Activated CD8-positive, alpha-beta memory T cell treated with anti-CD3 and anti-CD28 coated beads for 36 hours (primary cell): ENCODE data around the gene NPC1L1. TPM values are rescaled to one million over a fixed set of nuclear protein-coding genes. Genes with fewer than 3 reads are reported as not detected.

Experiments used
- CTCF ChIA-PET: fragments of 350-600 bp; sonication (Branson Sonifier 250); formaldehyde crosslinking; loops from one replicate; lab custom pipeline; 2021; ENCODE audit warnings: antibody characterized with exemption; lab: Charles Lee
- POLR2A ChIA-PET: fragments of 350-600 bp; sonication (Branson Sonifier 250); formaldehyde crosslinking; loops from one replicate; lab custom pipeline; 2021; ENCODE audit warnings: antibody characterized with exemption; lab: Charles Lee
- total RNA-seq, 2 experiments: library from RNA; stranded (reverse); gene quantifications; one replicate each; pipeline ENCODE4 v1.2.3, GENCODE V29; 2021

NPC1L1 gene
- total RNA-seq, 2 experiments from 2014 or later: not detected

DNA sequence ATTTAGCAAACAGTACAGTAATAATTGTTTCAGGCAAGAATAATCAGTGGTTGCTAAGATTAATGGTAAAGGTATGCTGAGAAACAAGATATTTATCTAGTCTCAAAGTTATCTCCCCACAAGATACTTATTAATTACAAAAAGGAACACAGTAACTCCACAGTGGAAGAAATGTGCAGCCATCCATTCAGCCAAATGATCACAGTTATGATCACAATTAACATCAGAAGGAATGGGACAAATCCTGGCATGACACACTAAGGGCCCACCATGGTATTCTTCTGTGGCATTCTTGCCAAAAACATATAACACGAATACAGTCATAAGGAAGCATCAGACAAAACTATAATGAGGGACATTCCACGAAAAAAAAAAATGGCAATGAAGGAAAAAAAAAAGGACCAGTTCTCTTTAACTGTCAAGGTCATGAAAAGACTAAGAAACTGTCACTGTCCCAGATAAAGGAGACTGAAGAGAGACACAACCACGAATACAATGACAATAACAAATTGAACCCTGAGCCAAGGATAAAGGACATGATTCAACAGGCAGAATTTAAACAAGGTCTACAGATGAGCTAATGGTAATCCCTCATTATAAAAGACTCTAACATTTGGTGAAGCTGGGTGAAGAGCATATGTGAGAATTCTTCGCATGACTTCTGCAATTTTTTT lies 71.5 kb downstream of the NPC1L1 start:
- ChIA-PET POLR2A (no interaction called here), CTCF (interaction anchor here (0.6 to 0.7 kb wide), 2 partner anchors 57 to 185 kb away, joined by 3 read pairs; no protein-coding TSS in a partner anchor)

DNA sequence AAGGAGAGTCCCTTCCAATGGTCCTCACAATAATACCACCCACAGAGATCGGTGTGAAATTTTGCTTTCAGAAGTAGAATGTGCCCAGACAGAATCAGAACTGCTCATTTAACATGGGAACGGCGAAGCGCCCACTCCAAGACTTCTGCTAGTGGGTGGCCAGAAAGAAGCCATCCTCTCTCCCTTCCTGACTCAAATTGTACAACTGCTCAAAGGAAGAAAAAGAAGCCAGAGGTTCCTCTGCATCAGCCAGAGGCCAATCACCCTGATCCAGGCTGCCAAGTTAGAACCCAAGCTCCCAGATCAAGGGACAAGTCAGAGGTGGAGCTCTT lies 73.9 kb downstream of the NPC1L1 start:
- POLR2A ChIA-PET: interaction anchor here (0.7 kb wide), 1 partner anchor 61 kb away, joined by 3 read pairs; no protein-coding TSS in a partner anchor
- CTCF ChIA-PET: no interaction called here

DNA sequence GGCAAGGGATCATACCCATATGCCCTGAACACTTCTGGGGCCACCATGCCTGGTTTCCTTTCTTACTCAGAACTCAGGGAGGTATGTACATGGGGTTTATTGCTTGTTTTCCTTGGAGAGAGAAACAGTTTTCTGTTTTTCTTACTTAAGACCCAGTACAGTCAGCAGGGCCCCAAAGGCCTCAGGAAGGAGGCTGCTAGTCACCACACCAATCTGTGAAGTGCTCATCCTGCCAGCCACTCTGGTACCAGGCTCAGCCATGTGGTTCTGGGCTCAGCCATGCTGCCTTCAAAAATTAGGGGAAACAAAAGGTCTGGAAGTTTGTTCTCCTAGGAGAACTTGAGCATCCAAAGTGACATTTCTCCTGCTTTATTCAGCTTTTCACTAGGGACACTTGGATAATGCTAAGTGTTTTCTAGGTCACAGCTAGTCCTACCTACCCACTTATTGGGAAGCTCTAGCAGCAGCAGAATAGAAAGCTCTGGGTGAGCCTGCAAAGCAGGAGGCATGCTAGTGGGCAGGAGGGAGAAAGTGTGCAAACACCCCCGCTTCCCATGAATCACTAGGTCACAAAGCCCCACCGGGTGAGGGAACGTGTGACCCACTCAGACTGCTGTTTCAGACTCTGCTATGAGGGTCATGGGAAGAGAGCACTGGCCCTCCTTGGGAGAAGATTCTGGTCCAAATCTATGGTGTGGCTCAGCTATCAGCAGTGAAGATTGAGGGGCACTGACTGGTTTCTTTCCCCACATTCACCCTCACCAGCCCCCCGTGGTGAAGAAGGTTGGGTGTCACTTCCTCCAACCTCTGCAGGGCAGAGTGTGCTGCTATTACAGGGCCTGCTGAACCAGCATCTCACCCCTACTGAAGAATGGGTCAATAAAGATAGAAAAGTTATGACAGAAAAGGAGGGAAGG lies 74.6 kb downstream of the NPC1L1 start:
- CTCF ChIA-PET: interaction anchor here (0.6 kb wide), 1 partner anchor 10 kb away, joined by 3 read pairs; no protein-coding TSS in a partner anchor
- POLR2A ChIA-PET: interaction anchor here (0.7 kb wide), 1 partner anchor 61 kb away, joined by 3 read pairs; no protein-coding TSS in a partner anchor

DNA sequence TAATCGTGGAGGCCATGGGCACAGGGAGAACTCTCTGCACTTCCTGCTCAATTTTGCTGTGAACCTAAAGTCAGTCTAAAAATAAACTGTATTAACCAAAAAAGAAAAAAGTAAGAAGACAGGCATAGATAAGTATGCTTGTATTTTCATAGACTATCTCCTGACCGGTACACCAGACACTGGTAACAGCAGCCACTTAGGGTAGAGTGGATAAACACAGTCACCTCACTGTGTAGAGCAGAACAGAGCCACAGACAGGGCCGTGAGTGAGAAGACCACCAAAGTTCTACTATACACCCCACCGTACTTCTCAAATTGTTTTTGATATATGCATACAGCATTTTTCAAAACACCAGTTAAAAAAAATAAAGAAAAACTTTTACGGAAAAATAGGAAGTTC lies 75.6 kb downstream of the NPC1L1 start:
- CTCF ChIA-PET: no interaction called here
- POLR2A ChIA-PET: no interaction called here

DNA sequence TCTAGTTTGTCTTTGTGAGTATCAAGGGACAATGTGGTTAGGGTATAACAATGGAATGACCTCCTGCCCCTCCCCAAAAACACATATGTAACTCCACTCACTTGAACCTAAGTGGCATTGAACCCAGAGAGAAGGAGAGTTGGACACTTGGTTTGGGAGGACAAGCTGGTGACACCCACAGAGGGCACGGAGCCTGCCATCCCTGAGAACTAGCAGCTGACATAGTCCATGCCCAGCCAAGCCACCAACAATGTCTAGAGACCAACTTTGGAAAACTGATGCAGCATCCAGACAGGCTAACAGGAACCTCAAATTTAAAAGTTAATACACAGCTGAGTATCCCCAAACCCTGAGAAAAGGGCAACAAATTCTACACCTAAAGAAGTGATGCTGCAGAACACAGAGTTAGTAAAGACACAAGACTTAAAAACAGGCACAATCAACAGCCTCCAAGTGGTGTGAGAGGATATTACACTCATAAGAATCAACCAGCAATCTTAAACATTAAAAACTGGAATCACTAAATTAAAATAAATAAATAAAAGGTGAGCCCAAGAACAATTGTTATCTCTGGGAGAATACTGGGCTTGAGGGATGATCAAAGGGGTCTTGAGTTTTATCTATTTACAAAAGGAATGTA lies 77.8 kb downstream of the NPC1L1 start:
- CTCF ChIA-PET: no interaction called here
- POLR2A ChIA-PET: no interaction called here

Other genes with a start within 250 kb of the NPC1L1 start
- under 1 TPM; 0.17 to 0.40 TPM for gene CAMK2B, start 215.7 kb downstream of the NPC1L1 start, total RNA-seq
- 100 to 1,000 TPM in 1 of 2 experiments, 10 to 100 TPM in 1; 94.9 to 106 TPM for gene NUDCD3, start 50.7 kb downstream of the NPC1L1 start, total RNA-seq
- 100 to 1,000 TPM; 144 to 155 TPM for gene DDX56, start 32.6 kb upstream of the NPC1L1 start, total RNA-seq
- 10 to 100 TPM; 78.8 to 82.0 TPM for gene TMED4, start 40.9 kb upstream of the NPC1L1 start, total RNA-seq
- 10 to 100 TPM; 82.1 to 86.4 TPM for gene OGDH, start 65.3 kb upstream of the NPC1L1 start, total RNA-seq
- gene ZMIZ2, start 207.5 kb upstream of the NPC1L1 start, total RNA-seq: 100 to 1,000 TPM; 135 to 141 TPM